Natural killer cell treated with Interleukin-12 subunit alpha and Interleukin-12 subunit beta and Interleukin-15 and Interleukin-18, amount 100 ng/mL, for 72 hours (primary cell): ENCODE results near the gene TCN2. TPM values are rescaled to one million over a fixed set of nuclear protein-coding genes. Genes with fewer than 3 reads are reported as not detected.

Experiments used
- total RNA-seq, 2 donors: library from RNA; stranded (reverse); gene quantifications; one replicate each; pipeline ENCODE4 v1.2.3, GENCODE V29; 2022

TCN2 gene
- total RNA-seq, 2 donors from 2014 or later, result 0.19 TPM; not detected in 1

Other genes starting within 250 kb of the TCN2 start
- gene RNF215, start 219.8 kb upstream of the TCN2 start, total RNA-seq, result 1 to 10 TPM; 5.2 to 7.4 TPM
- 1 to 10 TPM in 1 of 2 donors, under 1 TPM in 1; 0.40 to 1.3 TPM for gene SEC14L2, start 210.2 kb upstream of the TCN2 start, total RNA-seq
- gene MTFP1, start 181.4 kb upstream of the TCN2 start, total RNA-seq, result 10 to 100 TPM; 58.7 to 67.4 TPM
- gene SEC14L3, start 135.2 kb upstream of the TCN2 start, total RNA-seq, result not detected
- gene SEC14L4, start 101.5 kb upstream of the TCN2 start, total RNA-seq, result not detected
- gene SEC14L6, start 60.4 kb upstream of the TCN2 start, total RNA-seq, result not detected
- gene GAL3ST1, start 32.5 kb upstream of the TCN2 start, total RNA-seq, result not detected
- gene PES1, start 15.3 kb upstream of the TCN2 start, total RNA-seq, result 100 to 1,000 TPM in 1 of 2 donors, 10 to 100 TPM in 1; 94.5 to 173 TPM
- 1 to 10 TPM; 3.4 to 6.8 TPM for gene SLC35E4, start 28.6 kb downstream of the TCN2 start, total RNA-seq
- gene DUSP18, start 60.7 kb downstream of the TCN2 start, total RNA-seq, result 1 to 10 TPM; 7.1 to 7.7 TPM
- 1 to 10 TPM in 1 of 2 donors, under 1 TPM in 1; 0.14 to 1.7 TPM for gene OSBP2, start 87.7 kb downstream of the TCN2 start, total RNA-seq